IMR-90 (cell line): Measurements from ENCODE around the gene AKAP13. TPM values are rescaled to one million over a fixed set of nuclear protein-coding genes. Genes with fewer than 3 reads are reported as not detected.

Experiments used
- ATAC-seq: fragments of 200-7000 bp; cut with Tn5 transposase; 2 replicates; pipeline ENCODE4 v1.9.1; 2020; ENCODE audit warnings: low read depth, mild to moderate bottlenecking, moderate library complexity
- BruUV-seq: library from RNA; stranded (reverse); fragments of 400-500 nt; replicated peaks from 2 replicates; lab custom pipeline; 2021; lab: Mats Ljungman, UMichigan
- CTCF ChIA-PET: fragments of 300-600 bp; formaldehyde crosslinking; extraction: SDS; loops from one replicate; lab custom pipeline; 2021; ENCODE audit warnings: antibody characterized with exemption; lab: Yijun Ruan, JAX
- POLR2A ChIA-PET: fragments of 300-600 bp; sonication (Branson Sonifier 250); formaldehyde crosslinking; loops from one replicate; lab custom pipeline; 2022; ENCODE audit warnings: antibody characterized with exemption; ENCODE audit not compliant: unreplicated experiment; lab: Charles Lee
- DNase-seq: peaks from one replicate; pipeline ENCODE4 v3.0.0; 2013
- H2AFZ ChIP-seq: replicated peaks from 2 replicates; pipeline ENCODE3; 2013; ENCODE audit warnings: low read length, mild to moderate bottlenecking; ENCODE audit not compliant: poor library complexity
- H2AK5ac ChIP-seq: 2 replicates; pipeline ENCODE4 v1.6.1; 2013; ENCODE audit warnings: low read depth, low read length, inconsistent platforms
- H2AK9ac ChIP-seq: replicated peaks from 2 replicates; pipeline ENCODE3; 2013; ENCODE audit warnings: mild to moderate bottlenecking, low read depth, low read length, moderate library complexity; ENCODE audit not compliant: poor library complexity
- H2BK120ac ChIP-seq: 2 replicates; pipeline ENCODE4 v1.6.1; 2013; ENCODE audit warnings: low read depth, low read length, inconsistent platforms
- H2BK15ac ChIP-seq: 3 replicates; pipeline ENCODE4 v1.6.1; 2013; ENCODE audit warnings: low read depth, low read length, inconsistent platforms
- H2BK20ac ChIP-seq: 2 replicates; pipeline ENCODE4 v1.6.1; 2013; ENCODE audit warnings: low read depth, mild to moderate bottlenecking, inconsistent platforms, low read length, moderate library complexity
- H2BK5ac ChIP-seq: 2 replicates; pipeline ENCODE4 v1.6.1; 2013; ENCODE audit warnings: mild to moderate bottlenecking, low read depth, low read length, inconsistent platforms; ENCODE audit not compliant: poor library complexity, severe bottlenecking
- H3K14ac ChIP-seq: replicated peaks from 2 replicates; pipeline ENCODE4 v1.6.1; 2013; ENCODE audit warnings: low read depth, low read length, inconsistent platforms
- H3K18ac ChIP-seq: 2 replicates; pipeline ENCODE4 v1.6.1; 2013; ENCODE audit warnings: low read depth, low read length, control low read depth
- H3K23ac ChIP-seq: 2 replicates; pipeline ENCODE4 v1.6.1; 2013; ENCODE audit warnings: low read depth, low read length, inconsistent platforms
- H3K27ac ChIP-seq: 2 replicates; pipeline ENCODE4 v1.5.1; 2013; ENCODE audit warnings: mild to moderate bottlenecking, control low read depth, low read length; ENCODE audit not compliant: insufficient read depth
- H3K27me3 ChIP-seq: 2 replicates; pipeline ENCODE4 v1.6.1; 2013; ENCODE audit warnings: low read length; ENCODE audit not compliant: control insufficient read depth, insufficient read depth
- H3K36me3 ChIP-seq: 2 replicates; pipeline ENCODE4 v1.6.1; 2013; ENCODE audit warnings: low read length, mixed read lengths; ENCODE audit not compliant: control insufficient read depth, insufficient read depth
- H3K4ac ChIP-seq: 2 replicates; pipeline ENCODE4 v1.6.1; 2013; ENCODE audit warnings: low read depth, low read length, inconsistent platforms
- H3K4me1 ChIP-seq: 2 replicates; pipeline ENCODE4 v1.6.1; 2013; ENCODE audit warnings: low read length, mixed read lengths; ENCODE audit not compliant: control insufficient read depth, insufficient read depth
- H3K4me2 ChIP-seq: 2 replicates; pipeline ENCODE4 v1.6.1; 2013; ENCODE audit warnings: low read depth, mild to moderate bottlenecking, control low read depth, low read length, moderate library complexity
- H3K4me3 ChIP-seq: 2 replicates; pipeline ENCODE4 v1.5.1; 2013; ENCODE audit warnings: low read depth, mild to moderate bottlenecking, control low read depth, low read length, moderate library complexity; ENCODE audit not compliant: insufficient read depth
- H3K56ac ChIP-seq: 2 replicates; pipeline ENCODE4 v1.6.1; 2013; ENCODE audit warnings: low read length, inconsistent platforms; ENCODE audit not compliant: insufficient read depth; ENCODE audit errors: extremely low read depth
- H3K79me1 ChIP-seq, 2 experiments: 2 replicates each; pipeline ENCODE4 v1.6.1; 2013; ENCODE audit warnings: low read length in 2 of 2, inconsistent platforms in 1 of 2, low read depth in 1 of 2
- H3K9ac ChIP-seq: 2 replicates; pipeline ENCODE4 v1.6.1; 2013; ENCODE audit warnings: low read depth, low read length, control low read depth
- H3K9me1 ChIP-seq: 2 replicates; pipeline ENCODE4 v1.6.1; 2013; ENCODE audit warnings: low read length, inconsistent platforms; ENCODE audit not compliant: insufficient read depth
- H3K9me3 ChIP-seq: 2 replicates; pipeline ENCODE4 v1.6.1; 2013; ENCODE audit warnings: low read length; ENCODE audit not compliant: control insufficient read depth, insufficient read depth
- H4K20me1 ChIP-seq: 2 replicates; pipeline ENCODE4 v1.6.1; 2013; ENCODE audit warnings: low read length, inconsistent platforms; ENCODE audit not compliant: insufficient read depth
- H4K5ac ChIP-seq: 2 replicates; pipeline ENCODE4 v1.6.1; 2013; ENCODE audit warnings: mild to moderate bottlenecking, low read depth, low read length, control low read depth
- H4K8ac ChIP-seq, 2 experiments: 2 replicates each; pipeline ENCODE4 v1.6.1; 2013; ENCODE audit warnings: low read depth in 2 of 2, low read length in 2 of 2, control low read depth in 1 of 2, inconsistent platforms in 1 of 2
- H4K91ac ChIP-seq: 2 replicates; pipeline ENCODE4 v1.6.1; 2013; ENCODE audit warnings: low read depth, low read length, inconsistent platforms; ENCODE audit not compliant: insufficient read depth
- RAD21 ChIP-seq: IDR thresholded peaks from 2 replicates; pipeline ENCODE4 v1.6.1; 2012; ENCODE audit warnings: low read length, improper control_type of control experiment
- SMC3 ChIP-seq: fragments of 150-350 bp; IDR thresholded peaks from 2 replicates; pipeline ENCODE4 v1.6.1; 2016; ENCODE audit warnings: low read depth, mild to moderate bottlenecking, antibody characterized with exemption, low read length, moderate library complexity
- USF2 ChIP-seq: fragments of 150-350 bp; IDR thresholded peaks from 2 replicates; pipeline ENCODE4 v1.6.1; 2017; ENCODE audit warnings: mild to moderate bottlenecking, antibody characterized with exemption, low read length, low read depth
- dilution Hi-C: fragments of 300-500 bp; cut with HindIII; formaldehyde crosslinking; loops from one replicate; pipeline ENCODE4 v1.14.3; 2018; ENCODE audit warnings: low sequenced_read_pairs; ENCODE audit not compliant: unreplicated experiment
- in situ Hi-C: fragments of 300-500 bp; cut with MboI; formaldehyde crosslinking; loops from 3 replicates; pipeline ENCODE4 v1.14.3; 2019; ENCODE audit warnings: low sequenced_read_pairs, inconsistent platforms, mixed read lengths
- intact Hi-C: fragments of 100-400 bp; cut with micrococcal nuclease; formaldehyde crosslinking; loops from 2 replicates; pipeline ENCODE4 v1.10.0; 2022
- polyA plus RNA-seq, 3 experiments: library from polyadenylated mRNA; depleted of rRNA; stranded (reverse); fragments of >200 nt; gene quantifications; 2 replicates each; pipeline ENCODE4 v1.2.3, GENCODE V29; 2012; ENCODE audit warnings: low replicate concordance in 1 of 3
- total RNA-seq: library from RNA; depleted of rRNA; stranded (reverse); fragments of >200 nt; gene quantifications from 2 replicates; pipeline ENCODE4 v1.2.3, GENCODE V29; 2012
- TF ChIP-seq, protein P1 (sequence below): conservative IDR thresholded peaks from 2 replicates; pipeline ENCODE4 v1.5.1; 2012; ENCODE audit warnings: mild to moderate bottlenecking, low read depth, low read length, improper control_type of control experiment

Gene AKAP13
- total and polyA plus RNA-seq, 2 of the 4 experiments (the other 2 are of a cell fraction) = 10.4 to 46.4 TPM

DNA sequence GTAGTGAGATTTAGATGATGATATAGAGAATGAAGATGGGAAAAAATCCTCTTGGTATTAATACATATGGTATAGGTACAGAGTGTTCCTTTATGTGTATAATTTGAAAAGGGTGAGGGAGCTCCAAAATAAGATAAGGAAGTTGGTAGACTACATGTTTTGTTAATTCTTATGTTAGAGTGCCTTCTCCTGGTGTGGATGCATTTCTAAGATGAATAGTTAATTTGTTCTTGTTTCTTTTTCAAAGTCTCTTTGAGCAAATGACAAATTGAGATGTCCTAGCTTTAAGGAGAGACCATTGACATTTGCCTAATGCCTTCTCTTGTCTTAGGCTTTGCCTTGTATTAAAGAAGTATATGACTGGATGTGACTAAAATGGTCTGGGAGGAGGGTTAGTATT, 34.1 kb downstream of the AKAP13 start:
- Histone ChIP-seq H3K56ac (no peak overlapping the region), H3K9me1 (peaks cover 3% of the 10 kb centered on the region), H4K8ac (no peak overlapping the region), H3K4me2 (no peak overlapping the region), H2BK5ac (no peak overlapping the region), H4K5ac (no peak overlapping the region; the same call in 1 of the 2 replicates), H3K27me3 (no peaks in the 10 kb centered on the region), H3K18ac (no peak overlapping the region), H3K4me3 (no peak overlapping the region), H4K20me1 (peaks cover 40% of the 10 kb centered on the region), H3K79me1 (peaks cover 27 to 63% of the 10 kb centered on the region in 2 experiments), H3K9ac (no peak overlapping the region), H2BK20ac (peak overlapping the region; percentile 11; the same call in 1 of the 2 replicates), H3K14ac (no peak overlapping the region), H3K36me3 (no peaks in the 10 kb centered on the region), H3K9me3 (no peaks in the 10 kb centered on the region), H2AFZ (no peak overlapping the region), H2AK5ac (0 out of 2 replicates have a peak overlapping the region, but pooled peaks have one; percentile 57), H3K4ac (no peak overlapping the region), H3K4me1 (peaks cover 9% of the 10 kb centered on the region), H2BK15ac (no peak overlapping the region), H2BK120ac (no peak overlapping the region), H3K23ac (peak overlapping the region; percentile 51; the same call in 1 of the 2 replicates), H4K91ac (no peak overlapping the region), H2AK9ac (no peak overlapping the region), H3K27ac (no peak overlapping the region)
- in situ Hi-C loops = no loop called here
- ChIA-PET CTCF (interaction anchor here (0.8 to 1.8 kb wide), 3 partner anchors 26 to 118 kb away, joined by 3 to 9 read pairs (median 4); no protein-coding TSS in a partner anchor), POLR2A (no interaction called here)
- TF ChIP-seq, protein P1, sequence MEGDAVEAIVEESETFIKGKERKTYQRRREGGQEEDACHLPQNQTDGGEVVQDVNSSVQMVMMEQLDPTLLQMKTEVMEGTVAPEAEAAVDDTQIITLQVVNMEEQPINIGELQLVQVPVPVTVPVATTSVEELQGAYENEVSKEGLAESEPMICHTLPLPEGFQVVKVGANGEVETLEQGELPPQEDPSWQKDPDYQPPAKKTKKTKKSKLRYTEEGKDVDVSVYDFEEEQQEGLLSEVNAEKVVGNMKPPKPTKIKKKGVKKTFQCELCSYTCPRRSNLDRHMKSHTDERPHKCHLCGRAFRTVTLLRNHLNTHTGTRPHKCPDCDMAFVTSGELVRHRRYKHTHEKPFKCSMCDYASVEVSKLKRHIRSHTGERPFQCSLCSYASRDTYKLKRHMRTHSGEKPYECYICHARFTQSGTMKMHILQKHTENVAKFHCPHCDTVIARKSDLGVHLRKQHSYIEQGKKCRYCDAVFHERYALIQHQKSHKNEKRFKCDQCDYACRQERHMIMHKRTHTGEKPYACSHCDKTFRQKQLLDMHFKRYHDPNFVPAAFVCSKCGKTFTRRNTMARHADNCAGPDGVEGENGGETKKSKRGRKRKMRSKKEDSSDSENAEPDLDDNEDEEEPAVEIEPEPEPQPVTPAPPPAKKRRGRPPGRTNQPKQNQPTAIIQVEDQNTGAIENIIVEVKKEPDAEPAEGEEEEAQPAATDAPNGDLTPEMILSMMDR = peak; percentile 43
- TF ChIP-seq SMC3 (peak; percentile 53), RAD21 (peak; percentile 53), USF2 (no peak)
- peak; percentile 39 for DNase-seq
- no TSS peak for BruUV-seq
- dilution Hi-C loops = no loop called here
- no peak for ATAC-seq
- intact Hi-C loops = loop anchor here (1.0 to 10.0 kb wide), 2 partner anchors 118 to 210 kb away; no protein-coding TSS in a partner anchor
